ENCODE measurements around the gene SOAT2.

- TF ChIP-seq CTCF (IDR thresholded peaks at IDR 0.05), result no peak
- TF ChIP-seq EZH2 (IDR thresholded peaks at IDR 0.05), result no peak
Measured at GRCh38 chr12:53113136-53113705, 9.9 kb downstream of the SOAT2 start.
